K562 (cell line): ENCODE measurements around the gene XKR7. TPM values are rescaled to one million over a fixed set of nuclear protein-coding genes. Genes with fewer than 3 reads are reported as not detected.

ENCODE experiments used
- FOXA1 ChIP-seq: fragments of 450-650 bp; IDR thresholded peaks from 2 replicates; pipeline ENCODE4 v1.6.1; 2016; ENCODE audit warnings: mild to moderate bottlenecking, borderline replicate concordance
- GABPB1 ChIP-seq: sonication (generic); formaldehyde crosslinking; IDR thresholded peaks from 2 replicates; pipeline ENCODE4 v1.8.0; 2022; ENCODE audit warnings: mild to moderate bottlenecking, missing genetic modification reagents
- GATA2 ChIP-seq: sonication (generic); formaldehyde crosslinking; IDR thresholded peaks from 2 replicates; pipeline ENCODE4 v1.4.0; 2020; ENCODE audit warnings: mild to moderate bottlenecking, missing genetic modification reagents
- HCFC1 ChIP-seq: IDR thresholded peaks from 2 replicates; pipeline ENCODE4 v1.6.1; 2012; ENCODE audit warnings: low read depth, low read length, improper control_type of control experiment
- HDAC8 ChIP-seq: fragments of 450-650 bp; IDR thresholded peaks from 2 replicates; pipeline ENCODE4 v1.6.1; 2016; ENCODE audit warnings: mild to moderate bottlenecking, missing genetic modification characterization, moderate library complexity, missing compliant biosample characterization
- HDGF ChIP-seq: fragments of 450-650 bp; IDR thresholded peaks from 2 replicates; pipeline ENCODE4 v1.6.1; 2016
- KAT2B ChIP-seq: IDR thresholded peaks from one replicate; pipeline ENCODE4 v1.6.1; 2012; ENCODE audit warnings: low read depth, mild to moderate bottlenecking, control low read depth, inconsistent platforms, low read length, moderate library complexity
- PCBP1 ChIP-seq: fragments of 200-400 bp; formaldehyde crosslinking; IDR thresholded peaks from 2 replicates; pipeline ENCODE4 v1.6.1; 2018; ENCODE audit warnings: mild to moderate bottlenecking, low read depth, low read length; ENCODE audit not compliant: poor library complexity, severe bottlenecking
- TFAM ChIP-seq: fragments of 250-450 bp; sonication (Bioruptor Pico); conservative IDR thresholded peaks from 2 replicates; pipeline ENCODE4 v1.5.0; 2021; ENCODE audit warnings: mild to moderate bottlenecking, moderate library complexity
- polyA plus RNA-seq, 8 experiments: library from polyadenylated mRNA; depleted of rRNA in 4 of 8; stranded (reverse) in 5 of 8; unstranded in 3 of 8; fragments of >200 nt; fragmentation: Nextera tagmentation in 2 of 8; fragmentation: Illumina TruSeq in 1 of 8; extraction: Ambion mirVana in 2 of 8; extraction: Trizol in 1 of 8; gene quantifications; 2 replicates each; pipeline versions ENCODE4 v1.2.1 to v1.2.3, GENCODE V29; 2011 to 2014; ENCODE audit warnings: inconsistent platforms in 1 of 8, missing spikeins in 1 of 8
- total RNA-seq, 7 experiments: library from RNA; depleted of rRNA in 6 of 7; stranded (reverse); fragments of >200 nt in 6 of 7; fragmentation: Illumina TruSeq in 2 of 7; extraction: Trizol in 2 of 7; gene quantifications; 2 replicates each; pipeline versions ENCODE4 v1.2.1 to v1.2.3, GENCODE V29; 2011 to 2021; ENCODE audit warnings: low replicate concordance in 1 of 7
- TF ChIP-seq, protein P1 (sequence below): fragments of 450-650 bp; IDR thresholded peaks from 2 replicates; pipeline ENCODE4 v1.6.1; 2016; ENCODE audit warnings: antibody characterized with exemption
- TF ChIP-seq, protein P2 (sequence below), 2 experiments: fragments of 450-650 bp in 1 of 2; IDR thresholded peaks; 2 replicates each; pipeline ENCODE4 v1.6.1; 2011 to 2017; ENCODE audit warnings: low read depth in 2 of 2, antibody characterized with exemption in 1 of 2, borderline replicate concordance in 1 of 2, low read length in 1 of 2, mild to moderate bottlenecking in 1 of 2, mixed read lengths in 1 of 2; ENCODE audit not compliant: control insufficient read depth in 1 of 2
- TF ChIP-seq, protein P3 (sequence below): fragments of 250-450 bp; sonication (Bioruptor Pico); IDR thresholded peaks from 2 replicates; pipeline ENCODE4 v1.5.1; 2021; ENCODE audit warnings: mild to moderate bottlenecking
- TF ChIP-seq, protein P4 (sequence below): fragments of 250-450 bp; sonication (Bioruptor Pico); IDR thresholded peaks from 2 replicates; pipeline ENCODE4 v1.8.0; 2021; ENCODE audit warnings: mild to moderate bottlenecking, moderate library complexity
- TF ChIP-seq, protein P5 (sequence below), 2 experiments: fragments of 450-650 bp; IDR thresholded peaks; 2 replicates each; pipeline ENCODE4 v1.6.1; 2018; ENCODE audit warnings: mild to moderate bottlenecking in 2 of 2, low read depth in 1 of 2; ENCODE audit not compliant: partially characterized antibody in 2 of 2

XKR7 gene
- total and polyA plus RNA-seq, 9 of the 15 experiments (the other 6 are each of a cell fraction or from before 2014, with no cell fraction given): 0.02 TPM; not detected in 8

DNA sequence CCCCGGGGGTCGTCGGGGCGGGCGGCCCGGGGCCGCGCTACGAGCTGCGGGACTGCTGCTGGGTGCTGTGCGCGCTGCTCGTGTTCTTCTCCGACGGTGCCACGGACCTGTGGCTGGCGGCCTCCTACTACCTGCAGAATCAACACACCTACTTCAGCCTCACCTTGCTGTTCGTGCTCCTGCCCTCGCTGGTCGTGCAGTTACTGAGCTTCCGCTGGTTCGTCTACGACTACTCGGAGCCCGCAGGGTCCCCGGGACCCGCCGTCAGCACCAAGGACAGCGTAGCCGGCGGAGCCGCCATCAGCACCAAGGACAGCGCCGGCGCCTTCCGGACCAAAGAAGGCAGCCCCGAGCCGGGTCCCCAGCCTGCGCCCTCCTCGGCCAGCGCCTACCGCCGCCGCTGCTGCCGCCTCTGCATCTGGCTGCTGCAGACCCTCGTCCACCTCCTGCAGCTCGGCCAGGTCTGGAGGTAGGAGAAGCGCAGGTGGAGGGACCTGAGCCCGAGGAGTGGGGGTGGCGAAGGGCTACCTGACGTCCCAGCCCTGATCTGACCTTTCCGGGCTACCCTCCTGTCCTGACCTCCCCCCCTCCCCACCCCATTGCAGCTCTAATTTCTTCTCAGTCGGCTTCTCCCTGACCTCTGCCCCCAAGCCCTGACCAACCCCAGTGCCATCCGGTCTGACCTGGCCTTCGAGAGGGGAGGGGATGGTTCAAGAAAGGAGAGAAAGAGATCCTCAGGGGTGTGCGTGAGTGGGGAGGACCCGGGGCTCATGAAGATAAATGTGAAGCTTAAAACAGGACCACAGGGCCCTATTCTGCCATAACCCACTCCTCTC, 558 bp downstream of the XKR7 start (continued):
- TF ChIP-seq GATA2 (CRISPR knock-in tag): peak; percentile 84
- no peak for TF ChIP-seq FOXA1
- peak; percentile 40; the same call in 1 of the 2 replicates for TF ChIP-seq HCFC1
- TF ChIP-seq, protein P1, sequence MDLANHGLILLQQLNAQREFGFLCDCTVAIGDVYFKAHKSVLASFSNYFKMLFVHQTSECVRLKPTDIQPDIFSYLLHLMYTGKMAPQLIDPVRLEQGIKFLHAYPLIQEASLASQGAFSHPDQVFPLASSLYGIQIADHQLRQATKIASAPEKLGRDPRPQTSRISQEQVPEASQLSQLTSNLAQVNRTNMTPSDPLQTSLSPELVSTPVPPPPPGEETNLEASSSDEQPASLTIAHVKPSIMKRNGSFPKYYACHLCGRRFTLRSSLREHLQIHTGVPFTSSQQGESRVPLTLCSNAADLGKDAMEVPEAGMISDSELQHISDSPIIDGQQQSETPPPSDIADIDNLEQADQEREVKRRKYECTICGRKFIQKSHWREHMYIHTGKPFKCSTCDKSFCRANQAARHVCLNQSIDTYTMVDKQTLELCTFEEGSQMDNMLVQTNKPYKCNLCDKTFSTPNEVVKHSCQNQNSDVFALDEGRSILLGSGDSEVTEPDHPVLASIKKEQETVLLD: no peak
- TF ChIP-seq HDGF: no peak
- TF ChIP-seq, protein P2, sequence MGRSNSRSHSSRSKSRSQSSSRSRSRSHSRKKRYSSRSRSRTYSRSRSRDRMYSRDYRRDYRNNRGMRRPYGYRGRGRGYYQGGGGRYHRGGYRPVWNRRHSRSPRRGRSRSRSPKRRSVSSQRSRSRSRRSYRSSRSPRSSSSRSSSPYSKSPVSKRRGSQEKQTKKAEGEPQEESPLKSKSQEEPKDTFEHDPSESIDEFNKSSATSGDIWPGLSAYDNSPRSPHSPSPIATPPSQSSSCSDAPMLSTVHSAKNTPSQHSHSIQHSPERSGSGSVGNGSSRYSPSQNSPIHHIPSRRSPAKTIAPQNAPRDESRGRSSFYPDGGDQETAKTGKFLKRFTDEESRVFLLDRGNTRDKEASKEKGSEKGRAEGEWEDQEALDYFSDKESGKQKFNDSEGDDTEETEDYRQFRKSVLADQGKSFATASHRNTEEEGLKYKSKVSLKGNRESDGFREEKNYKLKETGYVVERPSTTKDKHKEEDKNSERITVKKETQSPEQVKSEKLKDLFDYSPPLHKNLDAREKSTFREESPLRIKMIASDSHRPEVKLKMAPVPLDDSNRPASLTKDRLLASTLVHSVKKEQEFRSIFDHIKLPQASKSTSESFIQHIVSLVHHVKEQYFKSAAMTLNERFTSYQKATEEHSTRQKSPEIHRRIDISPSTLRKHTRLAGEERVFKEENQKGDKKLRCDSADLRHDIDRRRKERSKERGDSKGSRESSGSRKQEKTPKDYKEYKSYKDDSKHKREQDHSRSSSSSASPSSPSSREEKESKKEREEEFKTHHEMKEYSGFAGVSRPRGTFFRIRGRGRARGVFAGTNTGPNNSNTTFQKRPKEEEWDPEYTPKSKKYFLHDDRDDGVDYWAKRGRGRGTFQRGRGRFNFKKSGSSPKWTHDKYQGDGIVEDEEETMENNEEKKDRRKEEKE (IDR thresholded peaks at IDR 0.05; ENCODE audit: borderline replicate concordance in 1 of 2, control insufficient read depth in 1 of 2, low read depth in 2 of 2, low read length in 1 of 2): no peak
- TF ChIP-seq, protein P3, sequence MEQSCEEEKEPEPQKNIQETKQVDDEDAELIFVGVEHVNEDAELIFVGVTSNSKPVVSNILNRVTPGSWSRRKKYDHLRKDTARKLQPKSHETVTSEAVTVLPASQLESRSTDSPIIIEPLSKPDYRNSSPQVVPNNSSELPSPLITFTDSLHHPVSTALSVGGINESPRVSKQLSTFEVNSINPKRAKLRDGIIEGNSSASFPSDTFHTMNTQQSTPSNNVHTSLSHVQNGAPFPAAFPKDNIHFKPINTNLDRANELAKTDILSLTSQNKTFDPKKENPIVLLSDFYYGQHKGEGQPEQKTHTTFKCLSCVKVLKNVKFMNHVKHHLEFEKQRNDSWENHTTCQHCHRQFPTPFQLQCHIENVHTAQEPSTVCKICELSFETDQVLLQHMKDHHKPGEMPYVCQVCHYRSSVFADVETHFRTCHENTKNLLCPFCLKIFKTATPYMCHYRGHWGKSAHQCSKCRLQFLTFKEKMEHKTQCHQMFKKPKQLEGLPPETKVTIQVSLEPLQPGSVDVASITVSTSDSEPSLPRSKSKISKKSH: no peak
- peak; percentile 95 for TF ChIP-seq GABPB1 (CRISPR knock-in tag)
- no peak for TF ChIP-seq TFAM (CRISPR knock-in tag)
- no peak for TF ChIP-seq PCBP1
- TF ChIP-seq HDAC8 (tag): peak; percentile 86; the same call in 1 of the 2 replicates
- TF ChIP-seq, protein P4, sequence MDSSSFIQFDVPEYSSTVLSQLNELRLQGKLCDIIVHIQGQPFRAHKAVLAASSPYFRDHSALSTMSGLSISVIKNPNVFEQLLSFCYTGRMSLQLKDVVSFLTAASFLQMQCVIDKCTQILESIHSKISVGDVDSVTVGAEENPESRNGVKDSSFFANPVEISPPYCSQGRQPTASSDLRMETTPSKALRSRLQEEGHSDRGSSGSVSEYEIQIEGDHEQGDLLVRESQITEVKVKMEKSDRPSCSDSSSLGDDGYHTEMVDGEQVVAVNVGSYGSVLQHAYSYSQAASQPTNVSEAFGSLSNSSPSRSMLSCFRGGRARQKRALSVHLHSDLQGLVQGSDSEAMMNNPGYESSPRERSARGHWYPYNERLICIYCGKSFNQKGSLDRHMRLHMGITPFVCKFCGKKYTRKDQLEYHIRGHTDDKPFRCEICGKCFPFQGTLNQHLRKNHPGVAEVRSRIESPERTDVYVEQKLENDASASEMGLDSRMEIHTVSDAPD: no peak
- no peak for TF ChIP-seq KAT2B
- TF ChIP-seq, protein P5, sequence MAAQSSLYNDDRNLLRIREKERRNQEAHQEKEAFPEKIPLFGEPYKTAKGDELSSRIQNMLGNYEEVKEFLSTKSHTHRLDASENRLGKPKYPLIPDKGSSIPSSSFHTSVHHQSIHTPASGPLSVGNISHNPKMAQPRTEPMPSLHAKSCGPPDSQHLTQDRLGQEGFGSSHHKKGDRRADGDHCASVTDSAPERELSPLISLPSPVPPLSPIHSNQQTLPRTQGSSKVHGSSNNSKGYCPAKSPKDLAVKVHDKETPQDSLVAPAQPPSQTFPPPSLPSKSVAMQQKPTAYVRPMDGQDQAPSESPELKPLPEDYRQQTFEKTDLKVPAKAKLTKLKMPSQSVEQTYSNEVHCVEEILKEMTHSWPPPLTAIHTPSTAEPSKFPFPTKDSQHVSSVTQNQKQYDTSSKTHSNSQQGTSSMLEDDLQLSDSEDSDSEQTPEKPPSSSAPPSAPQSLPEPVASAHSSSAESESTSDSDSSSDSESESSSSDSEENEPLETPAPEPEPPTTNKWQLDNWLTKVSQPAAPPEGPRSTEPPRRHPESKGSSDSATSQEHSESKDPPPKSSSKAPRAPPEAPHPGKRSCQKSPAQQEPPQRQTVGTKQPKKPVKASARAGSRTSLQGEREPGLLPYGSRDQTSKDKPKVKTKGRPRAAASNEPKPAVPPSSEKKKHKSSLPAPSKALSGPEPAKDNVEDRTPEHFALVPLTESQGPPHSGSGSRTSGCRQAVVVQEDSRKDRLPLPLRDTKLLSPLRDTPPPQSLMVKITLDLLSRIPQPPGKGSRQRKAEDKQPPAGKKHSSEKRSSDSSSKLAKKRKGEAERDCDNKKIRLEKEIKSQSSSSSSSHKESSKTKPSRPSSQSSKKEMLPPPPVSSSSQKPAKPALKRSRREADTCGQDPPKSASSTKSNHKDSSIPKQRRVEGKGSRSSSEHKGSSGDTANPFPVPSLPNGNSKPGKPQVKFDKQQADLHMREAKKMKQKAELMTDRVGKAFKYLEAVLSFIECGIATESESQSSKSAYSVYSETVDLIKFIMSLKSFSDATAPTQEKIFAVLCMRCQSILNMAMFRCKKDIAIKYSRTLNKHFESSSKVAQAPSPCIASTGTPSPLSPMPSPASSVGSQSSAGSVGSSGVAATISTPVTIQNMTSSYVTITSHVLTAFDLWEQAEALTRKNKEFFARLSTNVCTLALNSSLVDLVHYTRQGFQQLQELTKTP (IDR thresholded peaks at IDR 0.05; ENCODE audit: low read depth in 1 of 2, partially characterized antibody in 2 of 2): peak in 1 of 2 experiments; percentile 100
